Measurements from ENCODE around the gene MITF.

Gene MITF

GRCh38 chr3:69994919-69995318 lies 255.7 kb downstream of the MITF start:
- Histone ChIP-seq H3K27ac (ENCODE audit: insufficient read depth, low read length, poor library complexity, severe bottlenecking) (no peak overlapping the region), H3K4me1 (ENCODE audit: control insufficient read depth, insufficient read depth, low read length, poor library complexity, severe bottlenecking) (no peaks in the 10 kb centered on the region), H3K4me3 (ENCODE audit: insufficient read depth, low read depth, low read length, poor library complexity, severe bottlenecking) (no peak overlapping the region), H3K9me3 (ENCODE audit: control insufficient read depth, low read length) (no peaks in the 10 kb centered on the region), H3K36me3 (ENCODE audit: control insufficient read depth, insufficient read depth, low read length) (no peaks in the 10 kb centered on the region), H3K27me3 (replicated peaks; ENCODE audit: control insufficient read depth, insufficient read depth, low read length, poor library complexity, severe bottlenecking) (no peaks in the 10 kb centered on the region)
- no peak for DNase-seq

DNA sequence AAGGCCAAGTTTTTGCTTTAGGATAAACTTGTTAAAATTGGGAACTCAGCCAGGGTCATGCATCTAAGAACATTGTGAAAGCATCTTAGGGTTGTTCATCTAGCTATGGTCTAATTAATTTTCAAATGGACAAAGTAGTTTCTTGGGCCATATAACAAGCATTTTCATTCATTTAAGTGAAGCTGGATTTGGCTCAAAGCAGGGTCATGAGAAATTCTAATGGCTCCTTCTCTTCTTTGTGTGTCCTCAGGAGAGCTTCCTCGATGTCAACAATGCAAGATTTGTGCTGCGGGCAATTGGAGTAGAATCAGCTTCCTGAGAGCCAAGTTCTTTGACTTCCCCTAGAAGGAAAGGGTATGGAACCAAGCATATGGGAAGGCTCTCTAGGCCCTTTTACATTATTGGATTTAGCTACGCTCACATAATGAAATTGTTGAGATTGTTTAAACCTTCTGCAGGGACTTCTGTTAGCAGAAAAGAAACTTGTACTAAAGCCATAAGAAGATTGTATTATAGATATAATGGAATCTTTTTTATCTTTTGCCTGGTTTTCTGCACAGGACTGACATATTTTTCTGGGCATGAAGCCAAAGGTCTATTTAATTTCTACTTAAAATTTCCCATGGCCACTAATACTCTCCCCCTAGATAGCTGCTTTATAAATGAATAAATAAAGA lies 258.5 kb downstream of the MITF start:
- H3K36me3 ChIP-seq (ENCODE audit: control insufficient read depth, insufficient read depth, low read length): no peaks in the 10 kb centered on the region
- no peaks in the 10 kb centered on the region for H3K9me3 ChIP-seq (ENCODE audit: control insufficient read depth, low read length)
- no peak for DNase-seq
- H3K27me3 ChIP-seq (replicated peaks; ENCODE audit: control insufficient read depth, insufficient read depth, low read length, poor library complexity, severe bottlenecking): no peaks in the 10 kb centered on the region
- no peak overlapping the region for H3K27ac ChIP-seq (ENCODE audit: insufficient read depth, low read length, poor library complexity, severe bottlenecking)
- H3K4me1 ChIP-seq (ENCODE audit: control insufficient read depth, insufficient read depth, low read length, poor library complexity, severe bottlenecking): no peaks in the 10 kb centered on the region
- H3K4me3 ChIP-seq (ENCODE audit: insufficient read depth, low read depth, low read length, poor library complexity, severe bottlenecking): no peak overlapping the region

- Histone ChIP-seq H3K9me3 (ENCODE audit: control insufficient read depth, low read length) (no peaks in the 10 kb centered on the region), H3K36me3 (ENCODE audit: control insufficient read depth, insufficient read depth, low read length) (no peaks in the 10 kb centered on the region), H3K27ac (ENCODE audit: insufficient read depth, low read length, poor library complexity, severe bottlenecking) (no peak overlapping the region), H3K27me3 (replicated peaks; ENCODE audit: control insufficient read depth, insufficient read depth, low read length, poor library complexity, severe bottlenecking) (no peaks in the 10 kb centered on the region), H3K4me3 (ENCODE audit: insufficient read depth, low read depth, low read length, poor library complexity, severe bottlenecking) (no peak overlapping the region), H3K4me1 (ENCODE audit: control insufficient read depth, insufficient read depth, low read length, poor library complexity, severe bottlenecking) (no peaks in the 10 kb centered on the region)
- no peak for DNase-seq
Measured at GRCh38 chr3:69998759-69999139, 259.5 kb downstream of the MITF start.

GRCh38 chr3:69999140-70000027 lies 260.1 kb downstream of the MITF start, which contains the start of gene SAMMSON:
Gene SAMMSON (plus strand): TSS chr3:69999733.
- Histone ChIP-seq H3K27ac (ENCODE audit: insufficient read depth, low read length, poor library complexity, severe bottlenecking) (no peak within 1 kb of the TSS), H3K4me1 (ENCODE audit: control insufficient read depth, insufficient read depth, low read length, poor library complexity, severe bottlenecking) (no peaks in the 10 kb centered on the region), H3K9me3 (ENCODE audit: control insufficient read depth, low read length) (no peaks in the 10 kb centered on the region), H3K36me3 (ENCODE audit: control insufficient read depth, insufficient read depth, low read length) (no peaks in the 10 kb centered on the region), H3K27me3 (replicated peaks; ENCODE audit: control insufficient read depth, insufficient read depth, low read length, poor library complexity, severe bottlenecking) (no peaks in the 10 kb centered on the region), H3K4me3 (ENCODE audit: insufficient read depth, low read depth, low read length, poor library complexity, severe bottlenecking) (no peak within 1 kb of the TSS)
- DNase-seq: no peak

- no peaks in the 10 kb centered on the region for H3K36me3 ChIP-seq (ENCODE audit: control insufficient read depth, insufficient read depth, low read length)
- no peak overlapping the region for H3K4me3 ChIP-seq (ENCODE audit: insufficient read depth, low read depth, low read length, poor library complexity, severe bottlenecking)
- no peak for DNase-seq
- no peaks in the 10 kb centered on the region for H3K4me1 ChIP-seq (ENCODE audit: control insufficient read depth, insufficient read depth, low read length, poor library complexity, severe bottlenecking)
- no peak overlapping the region for H3K27ac ChIP-seq (ENCODE audit: insufficient read depth, low read length, poor library complexity, severe bottlenecking)
- H3K27me3 ChIP-seq (replicated peaks; ENCODE audit: control insufficient read depth, insufficient read depth, low read length, poor library complexity, severe bottlenecking): no peaks in the 10 kb centered on the region
- no peaks in the 10 kb centered on the region for H3K9me3 ChIP-seq (ENCODE audit: control insufficient read depth, low read length)
Measured at GRCh38 chr3:70000028-70000410, 260.8 kb downstream of the MITF start.

DNA sequence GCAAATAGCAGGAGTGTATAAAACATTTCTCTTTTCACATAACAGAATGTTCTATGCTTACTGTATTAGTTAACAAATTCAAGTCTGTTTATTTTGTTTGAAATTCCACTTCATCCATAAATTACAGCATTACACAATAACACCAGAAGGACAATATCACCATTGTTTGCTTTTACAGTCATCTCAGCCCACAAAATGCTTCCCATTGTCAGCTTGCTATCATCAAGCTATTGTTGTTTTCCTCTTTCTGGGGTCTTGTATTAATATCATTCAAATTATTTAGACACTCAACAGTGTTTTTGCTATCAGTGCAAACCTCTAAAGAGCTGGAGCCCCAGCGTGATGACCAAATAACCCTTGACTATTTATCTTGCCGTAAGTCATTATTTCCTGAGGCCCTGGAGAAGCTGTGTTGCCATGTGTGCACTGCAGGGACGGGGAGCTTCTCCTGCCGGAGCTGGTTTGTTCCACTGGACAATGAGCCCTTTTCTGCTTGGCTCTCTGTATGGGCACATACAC lies 261.4 kb downstream of the MITF start:
- H3K27me3 ChIP-seq (replicated peaks; ENCODE audit: control insufficient read depth, insufficient read depth, low read length, poor library complexity, severe bottlenecking): no peaks in the 10 kb centered on the region
- H3K4me3 ChIP-seq (ENCODE audit: insufficient read depth, low read depth, low read length, poor library complexity, severe bottlenecking): no peak overlapping the region
- no peaks in the 10 kb centered on the region for H3K36me3 ChIP-seq (ENCODE audit: control insufficient read depth, insufficient read depth, low read length)
- H3K27ac ChIP-seq (ENCODE audit: insufficient read depth, low read length, poor library complexity, severe bottlenecking): no peak overlapping the region
- no peaks in the 10 kb centered on the region for H3K4me1 ChIP-seq (ENCODE audit: control insufficient read depth, insufficient read depth, low read length, poor library complexity, severe bottlenecking)
- DNase-seq: no peak
- no peaks in the 10 kb centered on the region for H3K9me3 ChIP-seq (ENCODE audit: control insufficient read depth, low read length)

- DNase-seq: no peak
- no peak overlapping the region for H3K4me3 ChIP-seq (ENCODE audit: insufficient read depth, low read depth, low read length, poor library complexity, severe bottlenecking)
- H3K9me3 ChIP-seq (ENCODE audit: control insufficient read depth, low read length): no peaks in the 10 kb centered on the region
- H3K27me3 ChIP-seq (replicated peaks; ENCODE audit: control insufficient read depth, insufficient read depth, low read length, poor library complexity, severe bottlenecking): no peaks in the 10 kb centered on the region
- no peaks in the 10 kb centered on the region for H3K4me1 ChIP-seq (ENCODE audit: control insufficient read depth, insufficient read depth, low read length, poor library complexity, severe bottlenecking)
- H3K36me3 ChIP-seq (ENCODE audit: control insufficient read depth, insufficient read depth, low read length): no peaks in the 10 kb centered on the region
- H3K27ac ChIP-seq (ENCODE audit: insufficient read depth, low read length, poor library complexity, severe bottlenecking): no peak overlapping the region
Measured at GRCh38 chr3:70003119-70003518, 263.9 kb downstream of the MITF start.

GRCh38 chr3:70006089-70006488 lies 266.8 kb downstream of the MITF start:
- Histone ChIP-seq H3K27ac (ENCODE audit: insufficient read depth, low read length, poor library complexity, severe bottlenecking) (no peak overlapping the region), H3K4me3 (ENCODE audit: insufficient read depth, low read depth, low read length, poor library complexity, severe bottlenecking) (no peak overlapping the region), H3K27me3 (replicated peaks; ENCODE audit: control insufficient read depth, insufficient read depth, low read length, poor library complexity, severe bottlenecking) (no peaks in the 10 kb centered on the region), H3K4me1 (ENCODE audit: control insufficient read depth, insufficient read depth, low read length, poor library complexity, severe bottlenecking) (no peaks in the 10 kb centered on the region), H3K9me3 (ENCODE audit: control insufficient read depth, low read length) (no peaks in the 10 kb centered on the region), H3K36me3 (ENCODE audit: control insufficient read depth, insufficient read depth, low read length) (no peaks in the 10 kb centered on the region)
- DNase-seq: no peak

DNA sequence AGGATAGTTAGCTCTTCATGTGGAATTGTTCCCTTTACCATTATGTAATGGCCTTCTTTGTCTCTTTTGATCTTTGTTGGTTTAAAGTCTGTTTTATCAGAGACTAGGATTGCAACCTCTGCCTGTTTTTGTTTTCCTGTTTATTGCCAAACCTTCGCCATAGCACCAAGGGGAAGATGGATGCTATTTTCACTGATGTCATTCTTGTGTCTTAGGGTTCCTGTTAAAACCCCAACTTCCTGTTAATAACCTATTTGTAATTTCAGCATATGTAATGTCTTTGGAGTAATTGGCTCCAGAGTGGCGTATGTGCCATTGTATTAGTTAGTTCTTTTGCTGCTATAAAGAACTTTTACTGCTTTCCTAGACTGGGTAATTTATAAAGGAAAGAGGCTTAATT lies 271.1 kb downstream of the MITF start:
- Histone ChIP-seq H3K4me1 (ENCODE audit: control insufficient read depth, insufficient read depth, low read length, poor library complexity, severe bottlenecking) (no peaks in the 10 kb centered on the region), H3K9me3 (ENCODE audit: control insufficient read depth, low read length) (no peaks in the 10 kb centered on the region), H3K27me3 (replicated peaks; ENCODE audit: control insufficient read depth, insufficient read depth, low read length, poor library complexity, severe bottlenecking) (no peaks in the 10 kb centered on the region), H3K4me3 (ENCODE audit: insufficient read depth, low read depth, low read length, poor library complexity, severe bottlenecking) (no peak overlapping the region), H3K27ac (ENCODE audit: insufficient read depth, low read length, poor library complexity, severe bottlenecking) (no peak overlapping the region), H3K36me3 (ENCODE audit: control insufficient read depth, insufficient read depth, low read length) (no peaks in the 10 kb centered on the region)
- DNase-seq: no peak

- DNase-seq: no peak
- no peaks in the 10 kb centered on the region for H3K9me3 ChIP-seq (ENCODE audit: control insufficient read depth, low read length)
- H3K27me3 ChIP-seq (replicated peaks; ENCODE audit: control insufficient read depth, insufficient read depth, low read length, poor library complexity, severe bottlenecking): no peaks in the 10 kb centered on the region
- H3K27ac ChIP-seq (ENCODE audit: insufficient read depth, low read length, poor library complexity, severe bottlenecking): no peak overlapping the region
- H3K4me1 ChIP-seq (ENCODE audit: control insufficient read depth, insufficient read depth, low read length, poor library complexity, severe bottlenecking): no peaks in the 10 kb centered on the region
- no peaks in the 10 kb centered on the region for H3K36me3 ChIP-seq (ENCODE audit: control insufficient read depth, insufficient read depth, low read length)
- H3K4me3 ChIP-seq (ENCODE audit: insufficient read depth, low read depth, low read length, poor library complexity, severe bottlenecking): no peak overlapping the region
Measured at GRCh38 chr3:70011582-70011981, 272.3 kb downstream of the MITF start.

Data from effector memory CD4-positive, alpha-beta T cell (primary cell).